ENCODE measurements around the gene NRTN.
A peak's percentile ranks its signal among the peaks of the same experiment; 100 is the strongest.

NRTN gene

GRCh38 chr19:5844456-5845433 is 39.9 kb downstream of the NRTN start:
- no peak for TF ChIP-seq CEBPB (IDR thresholded peaks at IDR 0.05)
- TF ChIP-seq TAF1 (IDR thresholded peaks at IDR 0.05; ENCODE audit: low read depth), result no peak
- no peak for TF ChIP-seq EP300 (IDR thresholded peaks at IDR 0.05; ENCODE audit: borderline replicate concordance)
- no peak for TF ChIP-seq FOXM1 (IDR thresholded peaks at IDR 0.05; ENCODE audit: borderline replicate concordance, low read depth)

- TF ChIP-seq MAX (IDR thresholded peaks at IDR 0.05) (no peak), FOXM1 (IDR thresholded peaks at IDR 0.05; ENCODE audit: borderline replicate concordance, low read depth) (no peak), TAF1 (IDR thresholded peaks at IDR 0.05; ENCODE audit: low read depth) (no peak), ZBTB7A (IDR thresholded peaks at IDR 0.05; ENCODE audit: low read depth) (no peak), RAD21 (IDR thresholded peaks at IDR 0.05; ENCODE audit: low read depth) (no peak), EP300 (IDR thresholded peaks at IDR 0.05; ENCODE audit: borderline replicate concordance) (no peak), TCF12 (IDR thresholded peaks at IDR 0.05; ENCODE audit: low read depth) (no peak), YY1 (IDR thresholded peaks at IDR 0.05; ENCODE audit: low read depth) (no peak), CEBPB (IDR thresholded peaks at IDR 0.05) (no peak), CREB1 (IDR thresholded peaks at IDR 0.05; ENCODE audit: low read depth) (no peak), TEAD4 (IDR thresholded peaks at IDR 0.05) (no peak), NFIC (IDR thresholded peaks at IDR 0.05) (no peak), EGR1 (IDR thresholded peaks at IDR 0.05) (no peak), REST (IDR thresholded peaks at IDR 0.05; ENCODE audit: low read depth) (no peak)
- TF ChIP-seq, protein P1, sequence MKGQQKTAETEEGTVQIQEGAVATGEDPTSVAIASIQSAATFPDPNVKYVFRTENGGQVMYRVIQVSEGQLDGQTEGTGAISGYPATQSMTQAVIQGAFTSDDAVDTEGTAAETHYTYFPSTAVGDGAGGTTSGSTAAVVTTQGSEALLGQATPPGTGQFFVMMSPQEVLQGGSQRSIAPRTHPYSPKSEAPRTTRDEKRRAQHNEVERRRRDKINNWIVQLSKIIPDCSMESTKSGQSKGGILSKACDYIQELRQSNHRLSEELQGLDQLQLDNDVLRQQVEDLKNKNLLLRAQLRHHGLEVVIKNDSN (IDR thresholded peaks at IDR 0.05), result no peak
Observed at GRCh38 chr19:5850189-5850588, 45.3 kb downstream of the NRTN start.

DNA sequence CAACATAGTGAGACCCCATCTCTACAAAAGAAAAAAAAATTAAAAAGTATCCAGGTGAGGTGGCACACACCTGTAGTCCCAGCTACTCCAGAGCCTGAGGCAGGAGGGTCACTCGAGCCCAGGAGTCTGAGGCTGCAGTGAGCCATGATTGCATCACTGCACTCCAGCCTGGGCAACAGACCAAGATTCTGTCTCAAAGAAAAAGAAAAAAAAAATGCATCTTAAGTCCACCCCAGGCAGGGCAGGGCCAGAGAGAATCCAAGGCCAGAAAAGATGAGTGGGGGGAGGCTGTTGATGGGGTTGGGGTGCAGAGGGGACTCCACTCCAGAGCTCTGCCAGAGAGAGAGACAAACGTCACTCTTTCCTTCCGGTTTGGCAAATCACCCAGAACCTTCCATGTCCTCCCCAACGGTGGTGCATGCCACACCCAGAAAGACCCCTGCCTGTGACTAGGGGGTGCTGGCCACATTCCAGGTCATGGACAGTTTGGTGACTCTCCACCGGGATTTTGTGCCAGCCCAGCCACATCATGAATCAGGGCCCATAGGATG is 46.0 kb downstream of the NRTN start:
- TF ChIP-seq YY1 (IDR thresholded peaks at IDR 0.05; ENCODE audit: low read depth) (no peak), CREB1 (IDR thresholded peaks at IDR 0.05; ENCODE audit: low read depth) (no peak), CEBPB (IDR thresholded peaks at IDR 0.05) (peak; percentile 97), EP300 (IDR thresholded peaks at IDR 0.05; ENCODE audit: borderline replicate concordance) (0 out of 2 replicates have a peak, but pooled peaks have one; percentile 5), NFIC (IDR thresholded peaks at IDR 0.05) (peak; percentile 59; the same call in 1 of the 2 replicates), RAD21 (IDR thresholded peaks at IDR 0.05; ENCODE audit: low read depth) (0 out of 2 replicates have a peak, but pooled peaks have one; percentile 7), ZBTB7A (IDR thresholded peaks at IDR 0.05; ENCODE audit: low read depth) (peak; percentile 81; the same call in 1 of the 2 replicates)

GRCh38 chr19:5851302-5851701 is 46.4 kb downstream of the NRTN start, which contains the start of gene FUT3:
Gene FUT3 (minus strand): TSS chr19:5851449.
- TF ChIP-seq TCF12 (IDR thresholded peaks at IDR 0.05; ENCODE audit: low read depth) (peak; percentile 35; the same call in 1 of the 2 replicates), CREB1 (IDR thresholded peaks at IDR 0.05; ENCODE audit: low read depth) (no peak)

DNA sequence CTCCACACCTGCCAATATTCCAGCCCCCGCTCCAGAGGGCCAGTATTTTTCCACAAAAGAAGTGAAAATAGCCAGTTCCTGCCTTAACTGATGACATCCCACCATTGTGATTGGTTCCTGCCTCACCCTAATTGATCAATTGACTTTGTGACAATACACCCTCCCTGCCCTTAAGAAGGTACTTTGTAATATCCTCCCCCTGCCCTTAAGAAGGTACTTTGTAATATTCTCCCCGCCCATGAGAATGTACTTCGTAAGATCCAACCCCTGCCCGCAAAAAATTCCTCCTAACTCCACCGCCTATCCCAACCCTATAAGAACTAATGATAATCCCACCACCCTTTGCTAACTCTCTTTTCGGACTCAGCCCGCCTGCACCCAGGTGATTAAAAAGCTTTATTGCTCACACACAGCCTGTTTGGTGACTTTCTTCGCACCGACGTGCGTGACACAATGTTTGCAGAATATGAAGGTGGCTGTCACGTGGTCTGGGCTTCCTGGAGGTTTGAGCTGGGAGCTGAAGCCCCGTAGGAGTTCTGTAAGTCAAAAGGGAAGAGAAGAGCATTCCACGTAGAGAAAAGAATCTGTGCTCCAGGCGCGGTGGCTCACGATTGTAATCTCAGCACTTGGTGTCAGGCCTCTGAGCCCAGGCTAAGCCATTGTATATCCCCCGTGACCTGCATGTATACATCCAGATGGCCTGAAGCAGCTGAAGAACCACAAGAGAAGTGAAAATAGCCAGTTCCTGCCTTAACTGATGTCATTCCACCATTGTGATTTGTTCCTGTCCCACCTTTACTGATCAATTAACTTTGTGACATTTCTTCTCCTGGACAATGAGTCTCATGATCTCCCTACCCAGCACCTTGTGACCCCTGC is 52.6 kb downstream of the NRTN start:
- no peak for TF ChIP-seq EGR1 (IDR thresholded peaks at IDR 0.05)
- TF ChIP-seq EP300 (IDR thresholded peaks at IDR 0.05; ENCODE audit: borderline replicate concordance), result no peak
- TF ChIP-seq, protein P1 (IDR thresholded peaks at IDR 0.05), result no peak
- no peak for TF ChIP-seq REST (IDR thresholded peaks at IDR 0.05; ENCODE audit: low read depth)
- no peak for TF ChIP-seq CEBPB (IDR thresholded peaks at IDR 0.05)
- no peak for TF ChIP-seq NFIC (IDR thresholded peaks at IDR 0.05)
- no peak for TF ChIP-seq MAX (IDR thresholded peaks at IDR 0.05)
- no peak for TF ChIP-seq YY1 (IDR thresholded peaks at IDR 0.05; ENCODE audit: low read depth)
- no peak for TF ChIP-seq ZBTB7A (IDR thresholded peaks at IDR 0.05; ENCODE audit: low read depth)
- TF ChIP-seq RAD21 (IDR thresholded peaks at IDR 0.05; ENCODE audit: low read depth), result no peak
- TF ChIP-seq CREB1 (IDR thresholded peaks at IDR 0.05; ENCODE audit: low read depth), result no peak
- no peak for TF ChIP-seq FOXM1 (IDR thresholded peaks at IDR 0.05; ENCODE audit: borderline replicate concordance, low read depth)
- no peak for TF ChIP-seq TCF12 (IDR thresholded peaks at IDR 0.05; ENCODE audit: low read depth)
- no peak for TF ChIP-seq TAF1 (IDR thresholded peaks at IDR 0.05; ENCODE audit: low read depth)
- TF ChIP-seq TEAD4 (IDR thresholded peaks at IDR 0.05), result no peak

Data from Ishikawa (cell line).